HG02884 (cell line): Measurements from ENCODE around the gene KIF21A.

Experiments used
- ATAC-seq: cut with Tn5 transposase; IDR thresholded peaks from one replicate; pipeline ENCODE4 v1.9.1; 2021; ENCODE audit warnings: mild to moderate bottlenecking, moderate library complexity; ENCODE audit not compliant: unreplicated experiment

Gene KIF21A

DNA sequence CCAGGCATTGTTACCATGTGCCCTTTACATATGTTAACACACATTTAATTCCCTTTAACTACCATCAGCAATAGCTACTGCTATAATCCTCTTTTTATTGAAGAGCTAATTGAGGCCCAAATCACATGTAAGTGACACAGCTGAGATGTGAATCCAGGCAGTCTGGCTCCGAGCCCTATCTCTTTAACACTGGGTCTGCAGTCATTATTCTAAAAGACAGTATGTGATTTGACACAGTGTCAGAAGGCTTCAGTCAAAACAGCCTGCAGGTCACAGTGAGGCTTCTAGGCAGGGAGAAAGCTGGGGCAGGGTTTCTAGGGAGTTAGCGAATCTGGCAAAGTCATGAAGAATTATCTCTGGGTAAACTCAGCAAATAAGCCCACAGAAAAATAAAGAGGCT lies 148.2 kb downstream of the KIF21A start:
- ATAC-seq = no peak

DNA sequence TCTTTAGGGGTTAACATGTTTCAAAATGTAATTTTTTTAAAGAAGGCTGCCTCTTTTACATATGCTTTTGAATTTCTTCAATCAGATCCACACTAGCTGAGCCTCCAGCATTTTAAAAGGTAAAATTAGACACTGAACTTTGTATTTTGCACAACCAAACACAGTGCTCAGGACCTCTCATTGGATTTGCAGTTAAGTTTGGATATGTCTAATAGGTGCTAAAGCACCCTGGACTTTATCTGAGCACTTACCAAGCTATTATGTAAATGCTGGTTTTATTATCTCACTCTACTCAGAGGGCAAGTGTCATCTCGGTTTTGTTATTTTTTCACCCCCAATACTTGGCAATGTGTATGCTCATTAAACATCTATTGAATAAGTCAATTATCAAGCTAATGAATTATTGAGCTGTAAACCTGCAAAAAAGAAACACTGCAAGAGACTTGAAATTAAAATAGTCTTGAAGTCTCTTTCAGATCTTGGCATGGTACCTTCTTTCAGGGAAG lies 150.7 kb downstream of the KIF21A start:
- ATAC-seq = no peak

DNA sequence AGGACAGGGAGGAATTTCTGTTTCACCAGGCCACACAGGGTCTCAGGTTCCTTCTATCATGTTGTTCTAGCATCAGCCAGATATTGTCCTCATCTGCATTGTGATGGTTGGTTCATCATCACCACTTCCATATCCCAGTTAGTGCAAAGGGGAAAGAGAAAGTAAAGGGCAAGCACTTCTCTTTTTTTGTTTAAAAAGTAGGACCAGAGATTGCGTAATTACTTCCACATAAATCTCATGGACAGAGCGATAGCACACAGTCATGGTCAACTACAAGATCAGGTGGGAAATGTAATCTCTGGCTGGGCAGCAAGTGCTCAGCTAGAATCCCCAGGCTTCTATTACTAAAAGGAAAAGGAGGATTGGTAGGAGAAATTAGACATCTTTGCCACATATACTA lies 155.1 kb downstream of the KIF21A start:
- ATAC-seq = no peak

DNA sequence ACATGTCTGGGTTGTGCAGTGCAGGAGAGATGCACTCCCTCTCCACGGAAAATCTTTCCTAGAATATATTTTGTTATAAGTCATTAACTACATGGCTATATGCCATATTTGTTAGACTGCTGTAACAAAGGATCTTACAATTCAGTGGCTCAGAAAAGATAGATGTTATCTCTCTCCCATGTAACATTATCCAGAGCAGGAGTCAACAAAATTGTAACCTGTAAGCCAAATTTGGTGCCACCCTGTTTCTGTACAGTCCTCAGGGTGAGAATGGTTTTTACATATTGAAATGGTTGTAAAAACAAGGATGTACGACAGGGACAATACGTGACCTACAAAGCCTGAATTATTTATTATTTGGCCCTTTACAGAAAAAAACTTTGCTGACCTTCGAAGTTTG lies 155.5 kb downstream of the KIF21A start:
- no peak for ATAC-seq

DNA sequence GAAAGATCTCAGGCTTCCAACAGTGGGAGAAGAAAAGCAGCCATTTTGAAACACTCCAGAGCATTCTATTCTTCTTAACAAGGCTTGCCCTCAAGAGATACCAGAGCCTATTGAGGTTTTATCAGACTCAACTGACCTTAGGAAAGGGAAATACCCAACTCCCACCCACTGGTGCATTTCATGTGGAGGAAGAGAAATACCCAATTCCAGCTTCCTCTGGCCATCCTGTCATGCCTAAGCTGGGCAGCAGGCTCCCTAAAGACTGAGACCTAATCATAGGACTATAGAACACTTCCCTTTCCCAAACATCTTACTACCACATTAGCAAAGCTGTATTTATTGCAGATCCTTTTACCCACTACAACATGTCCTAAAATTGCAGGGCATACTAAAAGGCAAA lies 164.5 kb downstream of the KIF21A start:
- no peak for ATAC-seq

DNA sequence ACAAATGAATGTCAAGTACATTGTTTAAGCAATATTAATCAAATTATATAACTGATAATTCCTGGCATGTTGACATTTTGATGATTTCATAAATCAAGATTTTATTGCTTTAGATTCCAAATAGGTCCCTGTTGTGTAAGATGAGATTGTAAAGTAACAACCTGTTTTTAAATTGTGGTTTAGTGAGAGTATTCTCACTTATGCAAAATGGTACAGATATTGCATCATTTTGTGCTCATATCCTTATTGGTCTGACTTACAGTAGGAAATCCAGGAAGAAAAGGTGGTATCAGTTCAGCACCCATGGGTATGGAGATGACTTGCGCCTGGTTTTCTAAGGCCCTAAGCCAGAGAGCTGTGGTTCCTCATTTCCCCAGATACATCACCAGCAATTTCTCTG lies 165.5 kb downstream of the KIF21A start:
- peak; percentile 52 for ATAC-seq

DNA sequence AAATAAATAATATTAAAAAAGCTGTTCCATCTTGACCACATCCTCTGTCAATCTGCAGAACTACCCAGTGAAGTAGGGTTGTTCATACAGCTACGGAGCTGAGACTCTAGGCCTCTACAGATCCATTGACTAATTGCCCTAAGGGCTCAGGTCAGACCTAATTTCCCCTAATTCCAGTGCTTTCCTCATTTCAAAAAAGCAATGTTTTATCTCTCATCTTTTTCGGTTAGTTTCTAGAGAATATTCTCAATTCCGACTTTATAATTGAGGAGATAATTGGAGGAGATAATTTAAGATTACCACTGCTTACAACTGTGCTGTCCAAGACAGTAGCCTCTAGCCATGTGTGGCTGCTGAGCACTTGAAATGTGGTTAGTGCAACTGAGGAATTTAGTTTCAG lies 167.1 kb downstream of the KIF21A start:
- ATAC-seq = no peak

DNA sequence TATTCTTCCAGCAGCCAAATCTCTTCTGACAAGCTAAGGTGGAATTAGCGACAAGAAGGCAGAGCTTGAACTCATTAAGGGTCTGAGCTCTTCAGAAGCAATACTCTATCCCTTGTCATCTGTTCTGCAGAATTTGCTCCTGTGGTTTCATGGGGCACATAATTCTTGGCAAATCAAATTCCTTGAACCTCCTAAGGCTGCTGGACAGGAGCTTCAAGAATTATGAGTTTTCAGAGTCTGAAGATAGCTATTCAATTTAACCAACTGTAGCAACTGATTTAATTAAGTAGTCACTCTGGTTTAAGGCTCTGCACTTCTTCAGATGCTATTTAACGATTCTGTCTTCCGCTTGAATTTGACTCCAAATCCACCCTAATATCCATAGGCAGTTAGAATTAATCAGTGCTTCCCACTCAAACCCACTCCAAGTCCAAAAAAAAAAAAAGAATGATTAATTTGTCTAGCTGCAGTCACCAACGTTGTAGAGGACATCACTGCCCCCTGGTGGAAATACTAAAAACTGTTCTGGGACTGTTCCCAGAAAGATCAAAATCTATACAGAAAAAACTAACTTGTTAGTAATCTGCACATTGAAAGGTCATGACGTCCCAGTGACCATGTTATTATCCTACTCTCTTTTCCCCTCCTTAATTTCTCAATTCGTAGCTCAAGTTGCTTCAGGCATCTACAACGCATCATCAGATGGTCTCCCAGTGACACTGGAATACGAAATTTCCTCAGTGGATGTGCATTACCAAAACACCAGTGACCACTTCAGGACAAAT lies 169.9 kb downstream of the KIF21A start:
- ATAC-seq = no peak

DNA sequence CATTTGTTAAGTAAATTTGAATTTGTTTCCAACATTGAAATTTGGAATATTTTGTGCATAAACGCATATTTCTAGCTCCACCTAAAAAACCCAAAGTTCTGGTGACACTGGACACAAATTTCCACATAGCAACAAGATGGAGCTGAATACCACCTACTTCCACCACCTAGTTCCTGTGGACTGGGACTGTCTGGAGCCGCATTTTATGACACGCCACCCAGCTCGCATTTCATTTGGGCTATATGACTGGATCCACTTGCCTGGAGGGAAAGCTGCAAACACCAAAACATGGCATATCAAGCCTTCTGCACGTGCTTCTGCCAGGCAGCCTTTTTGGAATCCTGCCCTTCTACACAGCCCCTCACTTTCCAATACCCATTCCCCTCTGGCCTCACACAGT lies 173.4 kb downstream of the KIF21A start:
- no peak for ATAC-seq

DNA sequence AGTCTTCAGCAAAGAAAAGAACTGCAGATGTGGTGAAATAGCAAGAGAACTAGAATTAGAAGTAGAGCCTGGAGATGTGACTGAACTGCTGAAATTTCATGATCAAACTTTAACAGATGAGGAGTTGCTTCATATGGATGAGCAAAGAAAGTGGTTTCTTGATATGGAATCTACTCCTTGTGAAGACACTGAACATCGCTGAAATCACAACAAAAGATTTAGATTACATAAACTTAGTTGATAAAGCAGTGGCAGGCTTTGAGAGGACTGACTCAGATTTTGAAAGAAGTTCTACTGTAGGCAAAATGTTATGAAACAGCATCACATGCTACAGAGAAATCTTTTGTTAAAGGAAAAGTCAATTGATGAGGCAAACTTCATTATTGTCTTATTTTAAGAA lies 175.0 kb downstream of the KIF21A start:
- ATAC-seq = no peak

DNA sequence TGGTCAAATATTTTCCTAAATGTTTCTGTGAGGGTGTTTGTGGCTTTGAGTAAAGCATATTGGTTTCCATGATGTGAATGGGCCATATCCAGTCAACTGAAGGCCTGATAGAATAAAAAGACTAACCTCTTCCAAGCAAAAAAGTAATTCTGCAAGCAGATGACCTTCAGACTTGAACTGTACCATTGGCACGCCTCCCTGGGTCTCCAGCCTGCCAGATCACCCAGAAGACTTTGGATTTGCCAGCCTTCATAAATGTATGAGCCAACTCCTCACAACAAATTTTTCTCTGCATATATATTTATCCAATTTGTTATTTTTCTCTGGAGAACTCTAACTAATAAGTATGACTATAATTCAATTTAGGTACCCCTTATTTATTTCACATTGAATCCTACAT lies 190.3 kb downstream of the KIF21A start:
- no peak for ATAC-seq
